ENCODE data around the gene NRXN3. TPM values are rescaled to one million over a fixed set of nuclear protein-coding genes. Genes with fewer than 3 reads are reported as not detected.

NRXN3 gene
- total and polyA plus RNA-seq, 2 of the 13 experiments (the other 11 are each of a cell fraction or from before 2014, with no cell fraction given) = 0.03 TPM; not detected in 1

DNA sequence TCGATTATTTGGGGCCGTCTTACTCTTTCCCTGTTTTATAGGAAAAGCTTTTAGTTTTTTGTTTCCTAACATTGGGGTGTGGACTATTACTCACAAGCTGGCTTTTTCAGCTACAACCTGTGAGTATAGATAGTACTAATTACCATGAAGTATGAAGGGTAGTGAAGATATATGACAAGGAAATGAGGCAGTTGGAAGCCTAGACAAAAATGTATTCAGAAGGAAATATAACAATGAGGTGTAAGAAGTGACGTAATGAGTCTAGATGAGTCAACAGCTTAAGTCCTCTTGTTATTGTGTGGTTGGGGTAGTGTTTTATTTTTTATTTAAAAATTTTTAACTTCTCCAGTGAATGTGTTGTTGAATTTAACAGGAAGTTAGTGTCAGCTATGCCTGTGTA is 804.5 kb downstream of the NRXN3 start:
- Histone ChIP-seq H2AFZ (ENCODE audit: low read length) (no peak overlapping the region), H3K27me3 (ENCODE audit: control insufficient read depth in 1 of 2, insufficient read depth in 2 of 2, low read length in 2 of 2) (no peaks in the 10 kb centered on the region), H3K27ac (ENCODE audit: extremely low read length, insufficient read depth, low read length) (no peak overlapping the region), H3K9me3 (ENCODE audit: low read length) (peaks cover 11% of the 10 kb centered on the region; the same call in 1 of the 2 replicates), H3K36me3 (replicated peaks in 1 of 2; ENCODE audit: control insufficient read depth in 1 of 2, insufficient read depth in 2 of 2, low read length in 2 of 2) (no peaks in the 10 kb centered on the region), H4K20me1 (ENCODE audit: insufficient read depth, low read length) (no peaks in the 10 kb centered on the region), H3K4me2 (ENCODE audit: low read depth, low read length) (no peak overlapping the region), H3K9ac (ENCODE audit: insufficient read depth, low read depth, low read length) (no peak overlapping the region), H3K4me1 (ENCODE audit: insufficient read depth, low read length) (no peaks in the 10 kb centered on the region), H3K79me2 (ENCODE audit: insufficient read depth, low read length) (no peaks in the 10 kb centered on the region), H3K4me3 (replicated peaks in 1 of 3; ENCODE audit: insufficient read depth in 1 of 3, low read depth in 2 of 3, low read length in 3 of 3) (no peak overlapping the region)
- intact Hi-C loops (cut with micrococcal nuclease; ENCODE audit: unreplicated experiment) = no loop called here
- ATAC-seq (no peak), DNase-seq (ENCODE audit: low spot score) (no peak), FAIRE-seq (no peak)
- TF ChIP-seq MTA3 (CRISPR knock-in tag; IDR thresholded peaks at IDR 0.05) = no peak
- peak; percentile 76 for TF ChIP-seq ATF7 (IDR thresholded peaks at IDR 0.05)
- no peak for TF ChIP-seq ATF7 (CRISPR knock-in tag; IDR thresholded peaks at IDR 0.05)
- TF ChIP-seq SMAD1 (CRISPR knock-in tag; IDR thresholded peaks at IDR 0.05; ENCODE audit: borderline replicate concordance, low read depth) = no peak
- TF ChIP-seq MTF2 (CRISPR knock-in tag; IDR thresholded peaks at IDR 0.05; ENCODE audit: borderline replicate concordance) = no peak
- TF ChIP-seq, protein P1, sequence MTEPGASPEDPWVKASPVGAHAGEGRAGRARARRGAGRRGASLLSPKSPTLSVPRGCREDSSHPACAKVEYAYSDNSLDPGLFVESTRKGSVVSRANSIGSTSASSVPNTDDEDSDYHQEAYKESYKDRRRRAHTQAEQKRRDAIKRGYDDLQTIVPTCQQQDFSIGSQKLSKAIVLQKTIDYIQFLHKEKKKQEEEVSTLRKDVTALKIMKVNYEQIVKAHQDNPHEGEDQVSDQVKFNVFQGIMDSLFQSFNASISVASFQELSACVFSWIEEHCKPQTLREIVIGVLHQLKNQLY (CRISPR knock-in tag; IDR thresholded peaks at IDR 0.05) = no peak
- TF ChIP-seq CREB1 (IDR thresholded peaks at IDR 0.05) = peak; percentile 53; the same call in 1 of the 2 replicates
- TF ChIP-seq CREB1 (CRISPR knock-in tag; IDR thresholded peaks at IDR 0.05) = no peak
- no peak for TF ChIP-seq TCF7 (IDR thresholded peaks at IDR 0.05; ENCODE audit: low read depth)
- ChIA-PET POLR2A (no interaction called here), CTCF (ENCODE audit: low intra/inter-chr PET ratio, low total read pairs) (no interaction called here)
- no TSS peak for BruUV-seq (replicated peaks)
- 2% methylated on average over 3 of the region's 3 CpGs for WGBS (ENCODE audit: low lambda C conversion rate)
- in situ Hi-C loops (cut with HindIII; ENCODE audit: extremely low pct_ligation_motif_present, low pct_unique_long_range_greater_than_20kb) = no loop called here

DNA sequence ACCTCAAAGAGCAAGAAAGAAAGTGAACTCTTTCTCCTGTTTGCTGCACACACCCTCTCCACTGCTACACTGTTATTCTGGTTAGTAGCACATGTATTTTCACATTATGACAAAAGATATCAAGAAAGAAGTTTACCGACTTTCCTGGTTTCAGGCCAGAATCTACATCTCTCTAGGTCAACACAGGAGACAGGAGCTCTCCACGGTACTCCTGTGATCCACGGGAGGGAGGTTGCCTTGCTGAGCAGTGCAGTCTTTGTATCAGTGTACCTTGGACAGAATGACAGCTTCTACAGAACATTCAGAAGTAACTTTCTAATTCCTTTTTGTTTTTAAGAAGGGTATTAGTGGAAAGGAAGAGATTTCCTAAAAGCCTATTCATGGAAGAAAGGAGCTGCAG is 805.6 kb downstream of the NRXN3 start:
- H3K9me3 ChIP-seq (ENCODE audit: low read length) = peaks cover 21% of the 10 kb centered on the region; the same call in 1 of the 2 replicates
- DNase-seq (ENCODE audit: low spot score) (no peak), FAIRE-seq (no peak), ATAC-seq (no peak)
- H3K4me1 ChIP-seq (ENCODE audit: insufficient read depth, low read length) = no peaks in the 10 kb centered on the region
- H4K20me1 ChIP-seq (ENCODE audit: insufficient read depth, low read length) = no peaks in the 10 kb centered on the region
- no peaks in the 10 kb centered on the region for H3K27me3 ChIP-seq (ENCODE audit: control insufficient read depth in 1 of 2, insufficient read depth in 2 of 2, low read length in 2 of 2)
- H3K4me2 ChIP-seq (ENCODE audit: low read depth, low read length) = no peak overlapping the region
- no peak overlapping the region for H3K27ac ChIP-seq (ENCODE audit: extremely low read length, insufficient read depth, low read length)
- no peak overlapping the region for H2AFZ ChIP-seq (ENCODE audit: low read length)
- H3K79me2 ChIP-seq (ENCODE audit: insufficient read depth, low read length) = no peaks in the 10 kb centered on the region
- in situ Hi-C loops (cut with HindIII; ENCODE audit: extremely low pct_ligation_motif_present, low pct_unique_long_range_greater_than_20kb) (no loop called here), intact Hi-C loops (cut with micrococcal nuclease; ENCODE audit: unreplicated experiment) (no loop called here)
- H3K4me3 ChIP-seq (replicated peaks in 1 of 3; ENCODE audit: insufficient read depth in 1 of 3, low read depth in 2 of 3, low read length in 3 of 3) = no peak overlapping the region
- 4% methylated on average over 3 of the region's 3 CpGs for WGBS (ENCODE audit: low lambda C conversion rate)
- BruUV-seq (replicated peaks) = no TSS peak
- no peak overlapping the region for H3K9ac ChIP-seq (ENCODE audit: insufficient read depth, low read depth, low read length)
- no peaks in the 10 kb centered on the region for H3K36me3 ChIP-seq (replicated peaks in 1 of 2; ENCODE audit: control insufficient read depth in 1 of 2, insufficient read depth in 2 of 2, low read length in 2 of 2)
- TF ChIP-seq, protein P2, sequence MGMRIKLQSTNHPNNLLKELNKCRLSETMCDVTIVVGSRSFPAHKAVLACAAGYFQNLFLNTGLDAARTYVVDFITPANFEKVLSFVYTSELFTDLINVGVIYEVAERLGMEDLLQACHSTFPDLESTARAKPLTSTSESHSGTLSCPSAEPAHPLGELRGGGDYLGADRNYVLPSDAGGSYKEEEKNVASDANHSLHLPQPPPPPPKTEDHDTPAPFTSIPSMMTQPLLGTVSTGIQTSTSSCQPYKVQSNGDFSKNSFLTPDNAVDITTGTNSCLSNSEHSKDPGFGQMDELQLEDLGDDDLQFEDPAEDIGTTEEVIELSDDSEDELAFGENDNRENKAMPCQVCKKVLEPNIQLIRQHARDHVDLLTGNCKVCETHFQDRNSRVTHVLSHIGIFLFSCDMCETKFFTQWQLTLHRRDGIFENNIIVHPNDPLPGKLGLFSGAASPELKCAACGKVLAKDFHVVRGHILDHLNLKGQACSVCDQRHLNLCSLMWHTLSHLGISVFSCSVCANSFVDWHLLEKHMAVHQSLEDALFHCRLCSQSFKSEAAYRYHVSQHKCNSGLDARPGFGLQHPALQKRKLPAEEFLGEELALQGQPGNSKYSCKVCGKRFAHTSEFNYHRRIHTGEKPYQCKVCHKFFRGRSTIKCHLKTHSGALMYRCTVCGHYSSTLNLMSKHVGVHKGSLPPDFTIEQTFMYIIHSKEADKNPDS (CRISPR knock-in tag; IDR thresholded peaks at IDR 0.05) = no peak
- peak in 1 of 2 experiments; percentile 64; a peak in 2 of 4 replicates for TF ChIP-seq REST (IDR thresholded peaks at IDR 0.05; ENCODE audit: borderline replicate concordance in 1 of 2, low read depth in 1 of 2, low read length in 2 of 2)
- ChIA-PET POLR2A (no interaction called here), CTCF (ENCODE audit: low intra/inter-chr PET ratio, low total read pairs) (no interaction called here)

Data from HepG2 (cell line).